NB4 (cell line): ENCODE results near the gene RNU2-63P.
"Not testable (repeated sequence)": the region's sequence is repeated elsewhere in the genome, so short reads cannot be mapped to it uniquely, and the experiment has no call there.

Experiments used
- DNase-seq: peaks from one replicate; pipeline ENCODE4 v3.0.0; 2010; ENCODE audit warnings: low read depth
- H3K4me3 ChIP-seq: one replicate; pipeline ENCODE4 v1.5.1; 2011; ENCODE audit warnings: mild to moderate bottlenecking, low read depth, low read length, moderate library complexity
- MYC ChIP-seq: IDR thresholded peaks from 2 replicates; pipeline ENCODE4 v1.6.1; 2011; ENCODE audit warnings: low read depth, low read length
- POLR2A ChIP-seq: IDR thresholded peaks from 2 replicates; pipeline ENCODE4 v1.6.1; 2011; ENCODE audit warnings: mild to moderate bottlenecking; ENCODE audit not compliant: insufficient read length; ENCODE audit errors: extremely low read depth
- TF ChIP-seq, protein P1 (sequence below): IDR thresholded peaks from 2 replicates; pipeline ENCODE4 v1.6.1; 2011; ENCODE audit warnings: low read depth, low read length
- TF ChIP-seq, protein P2 (sequence below): IDR thresholded peaks from one replicate; pipeline ENCODE4 v1.5.1; 2012; ENCODE audit warnings: low read depth, low read length

Gene RNU2-63P

DNA sequence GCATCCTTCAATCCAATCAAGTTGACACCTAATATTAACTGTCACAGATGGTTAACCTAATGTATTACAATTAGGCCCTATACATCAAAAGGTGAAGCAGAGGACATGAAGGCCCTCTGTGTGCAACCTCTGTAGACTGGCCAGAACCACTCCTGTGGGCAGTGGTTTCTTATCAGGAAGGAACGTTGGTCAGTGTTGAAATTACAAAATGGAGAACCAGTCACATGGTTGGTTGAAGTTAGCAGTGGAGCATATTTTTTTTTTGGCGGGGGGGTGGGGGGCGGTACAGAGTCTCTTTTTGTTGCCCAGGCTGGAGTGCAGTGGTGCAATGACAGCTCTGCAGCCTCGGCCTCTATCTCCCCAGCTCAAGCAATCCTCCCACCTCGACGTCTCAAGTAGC, 19.8 kb downstream of the RNU2-63P start:
- no peak overlapping the region for H3K4me3 ChIP-seq
- DNase-seq, result peak; percentile 59
- TF ChIP-seq, protein P1, sequence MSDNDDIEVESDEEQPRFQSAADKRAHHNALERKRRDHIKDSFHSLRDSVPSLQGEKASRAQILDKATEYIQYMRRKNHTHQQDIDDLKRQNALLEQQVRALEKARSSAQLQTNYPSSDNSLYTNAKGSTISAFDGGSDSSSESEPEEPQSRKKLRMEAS, result no peak
- TF ChIP-seq POLR2A (no peak), MYC (no peak)
- TF ChIP-seq, protein P2, sequence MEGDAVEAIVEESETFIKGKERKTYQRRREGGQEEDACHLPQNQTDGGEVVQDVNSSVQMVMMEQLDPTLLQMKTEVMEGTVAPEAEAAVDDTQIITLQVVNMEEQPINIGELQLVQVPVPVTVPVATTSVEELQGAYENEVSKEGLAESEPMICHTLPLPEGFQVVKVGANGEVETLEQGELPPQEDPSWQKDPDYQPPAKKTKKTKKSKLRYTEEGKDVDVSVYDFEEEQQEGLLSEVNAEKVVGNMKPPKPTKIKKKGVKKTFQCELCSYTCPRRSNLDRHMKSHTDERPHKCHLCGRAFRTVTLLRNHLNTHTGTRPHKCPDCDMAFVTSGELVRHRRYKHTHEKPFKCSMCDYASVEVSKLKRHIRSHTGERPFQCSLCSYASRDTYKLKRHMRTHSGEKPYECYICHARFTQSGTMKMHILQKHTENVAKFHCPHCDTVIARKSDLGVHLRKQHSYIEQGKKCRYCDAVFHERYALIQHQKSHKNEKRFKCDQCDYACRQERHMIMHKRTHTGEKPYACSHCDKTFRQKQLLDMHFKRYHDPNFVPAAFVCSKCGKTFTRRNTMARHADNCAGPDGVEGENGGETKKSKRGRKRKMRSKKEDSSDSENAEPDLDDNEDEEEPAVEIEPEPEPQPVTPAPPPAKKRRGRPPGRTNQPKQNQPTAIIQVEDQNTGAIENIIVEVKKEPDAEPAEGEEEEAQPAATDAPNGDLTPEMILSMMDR, result no peak

DNA sequence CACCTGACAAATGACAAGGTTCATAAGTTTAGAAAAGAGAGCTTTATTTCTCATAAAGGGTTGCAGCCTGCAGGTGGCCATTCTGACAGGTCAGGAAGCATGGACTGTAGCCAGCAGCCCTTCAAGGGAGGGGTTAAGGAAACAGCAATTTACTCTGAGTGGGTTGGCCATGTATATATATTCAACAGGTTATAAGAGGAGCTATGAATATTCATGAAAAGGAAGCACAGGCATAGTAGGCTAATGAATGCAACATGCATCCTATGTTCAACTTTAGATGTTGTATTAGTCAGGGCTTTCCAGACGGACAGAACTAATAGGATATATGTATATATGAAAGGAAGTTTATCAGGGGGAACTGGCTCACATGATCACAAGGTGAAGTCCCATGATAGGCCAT, 20.6 kb downstream of the RNU2-63P start:
- no peak for TF ChIP-seq MYC
- TF ChIP-seq, protein P1, result no peak
- TF ChIP-seq, protein P2, result no peak
- no peak for TF ChIP-seq POLR2A
- H3K4me3 ChIP-seq, result no peak overlapping the region
- DNase-seq, result no peak

DNA sequence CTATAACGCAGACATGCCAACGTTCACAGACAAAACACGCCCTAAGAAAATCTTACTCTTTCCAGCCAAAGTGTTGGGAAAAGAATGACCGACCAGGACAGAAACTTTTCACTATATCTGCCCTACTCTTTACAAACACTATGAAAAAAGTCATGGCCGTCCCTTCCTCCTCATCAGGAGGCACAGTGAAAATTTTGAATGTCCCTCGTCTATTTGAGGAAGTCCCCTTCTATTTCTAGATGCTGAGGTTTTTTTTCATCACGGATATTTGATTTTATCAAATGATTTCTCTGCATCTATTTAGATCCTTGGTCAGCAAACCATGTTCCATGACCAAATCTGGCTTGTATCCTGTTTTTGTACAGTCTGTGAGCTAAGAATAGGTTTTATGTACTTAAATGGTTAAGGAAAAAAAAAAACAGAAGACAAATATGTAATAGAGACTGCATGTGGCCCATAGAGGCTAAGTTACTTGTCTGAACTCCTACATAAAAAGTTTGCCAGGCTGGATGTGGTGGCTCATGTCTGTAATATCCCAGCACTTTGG, 22.0 kb downstream of the RNU2-63P start:
- not testable (repeated sequence) for DNase-seq, H3K4me3 ChIP-seq

DNA sequence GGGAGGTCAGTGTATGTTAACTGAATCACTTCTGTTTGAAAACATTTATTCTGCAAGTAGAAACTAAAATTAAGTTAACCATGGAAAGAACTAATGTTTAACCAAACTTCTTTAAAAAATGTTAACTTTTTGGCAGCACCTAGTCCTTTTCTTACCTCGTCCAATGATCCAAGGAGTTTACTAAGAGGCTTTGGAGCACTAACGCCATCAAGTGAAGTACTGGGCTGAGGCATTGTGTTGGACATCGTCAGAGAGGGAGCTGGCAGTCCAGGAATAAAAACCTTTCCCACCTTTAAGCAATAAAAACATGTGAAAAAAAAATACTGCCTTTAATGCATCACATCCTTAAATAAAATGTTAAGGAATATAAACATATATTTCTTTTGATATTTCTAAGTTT, 23.8 kb downstream of the RNU2-63P start:
- not testable (repeated sequence) for H3K4me3 ChIP-seq, DNase-seq

DNA sequence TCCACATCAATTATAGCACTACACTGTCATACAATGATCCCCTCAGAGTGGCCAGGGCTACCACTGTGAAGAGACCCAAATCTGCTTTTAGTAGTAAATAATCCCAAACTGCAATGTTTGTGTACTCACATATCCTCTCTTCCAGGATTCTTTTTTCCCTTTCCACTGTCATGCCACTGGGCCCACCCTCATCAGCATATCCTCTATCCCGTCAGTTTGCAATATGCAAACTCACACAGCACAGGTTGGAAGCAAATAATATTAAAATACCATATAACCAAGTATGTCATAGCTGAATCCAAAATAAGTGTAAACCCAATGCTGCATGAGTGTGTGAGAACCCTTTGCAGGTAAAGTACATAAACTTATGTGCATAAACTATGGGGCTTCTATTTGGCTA, 28.9 kb downstream of the RNU2-63P start:
- H3K4me3 ChIP-seq, DNase-seq: not testable (repeated sequence)

DNA sequence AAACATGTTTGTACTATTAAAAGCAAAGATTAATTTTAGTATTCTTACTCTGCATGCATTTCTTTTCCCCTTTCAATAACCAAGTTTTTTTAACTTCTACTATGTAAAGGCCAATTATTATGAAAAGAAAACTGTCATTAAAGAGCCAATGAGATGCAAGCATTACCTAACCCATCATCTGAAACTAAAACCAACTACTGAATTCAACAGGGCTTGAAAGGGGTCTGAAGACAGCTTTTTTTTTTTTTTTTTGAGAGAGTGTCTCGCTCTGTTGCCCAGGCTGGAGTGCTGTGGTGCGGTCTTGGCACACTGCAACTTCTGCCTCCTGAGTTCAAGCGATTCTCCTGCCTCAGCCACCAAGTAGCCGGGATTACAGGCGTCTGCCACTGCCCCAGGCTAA, 30.4 kb downstream of the RNU2-63P start:
- not testable (repeated sequence) for DNase-seq, H3K4me3 ChIP-seq

DNA sequence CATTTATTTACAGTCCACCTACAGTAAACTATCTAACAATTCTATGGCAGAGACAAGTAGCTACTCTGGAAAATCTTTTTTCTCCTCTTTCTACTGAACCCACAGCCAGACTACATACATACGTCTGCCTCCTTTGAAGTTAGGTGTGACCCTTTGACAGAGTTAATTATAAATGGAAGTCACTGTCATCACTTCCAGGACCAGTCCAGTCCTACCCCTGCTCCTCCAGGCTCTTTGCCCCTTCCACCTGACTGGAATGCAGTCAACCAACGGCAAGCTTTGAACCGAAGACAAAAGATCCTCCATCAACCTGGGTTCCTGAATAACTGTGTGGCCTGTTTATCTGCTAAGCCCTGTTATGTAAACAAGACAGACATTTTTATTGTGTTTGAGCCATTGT, 35.2 kb downstream of the RNU2-63P start:
- not testable (repeated sequence) for DNase-seq, H3K4me3 ChIP-seq

DNA sequence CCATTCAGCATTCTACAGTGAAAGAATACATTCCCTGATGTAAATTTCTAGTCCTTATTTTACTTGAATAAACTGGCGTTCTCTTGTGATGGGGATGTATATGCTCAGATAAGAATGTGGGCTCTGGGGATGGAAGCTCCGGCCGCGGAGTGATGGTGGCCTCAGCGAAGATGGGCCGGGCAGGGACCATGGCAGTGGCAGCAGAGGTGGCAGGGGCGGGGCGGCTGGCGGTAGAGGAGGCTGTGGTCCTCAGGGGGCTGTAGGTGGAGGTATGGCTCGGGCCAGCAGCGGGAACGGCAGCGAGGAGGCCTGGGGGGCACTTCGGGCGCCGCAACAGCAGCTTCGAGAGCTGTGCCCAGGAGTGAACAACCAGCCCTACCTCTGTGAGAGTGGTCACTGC, 44.0 kb downstream of the RNU2-63P start:
- not testable (repeated sequence) for H3K4me3 ChIP-seq

More for the DNA sequence above, 44.0 kb downstream of the RNU2-63P start:
- not testable (repeated sequence) for DNase-seq
